ENCODE measurements around the gene HHLA2. TPM values are rescaled to one million over a fixed set of nuclear protein-coding genes. Genes with fewer than 3 reads are reported as not detected.

The HHLA2 gene
- total and polyA plus RNA-seq, 2 experiments from 2014 or later = not detected

GRCh38 chr3:108357042-108357441 lies 60.7 kb downstream of the HHLA2 start:
- Histone ChIP-seq H3K4me1 (ENCODE audit: insufficient read depth) (no peaks in the 10 kb centered on the region), H3K4me3 (no peak overlapping the region), H3K27ac (ENCODE audit: low read depth) (no peak overlapping the region), H2AFZ (no peak overlapping the region), H3K79me2 (replicated peaks; ENCODE audit: insufficient read depth) (no peaks in the 10 kb centered on the region), H3K4me2 (no peak overlapping the region), H3F3A (replicated peaks; ENCODE audit: low read depth) (no peaks in the 10 kb centered on the region), H3K27me3 (ENCODE audit: insufficient read depth) (no peaks in the 10 kb centered on the region), H4K20me1 (replicated peaks; ENCODE audit: insufficient read depth) (no peaks in the 10 kb centered on the region), H3K36me3 (ENCODE audit: insufficient read depth) (no peaks in the 10 kb centered on the region), H3K9me2 (ENCODE audit: insufficient read depth) (0 out of 2 replicates have a peak, but pooled peaks cover 10% of the 10 kb centered on the region)
- Mint-ChIP-seq H3K27me3 (ENCODE audit: insufficient read depth, low read depth, poor library complexity) (no peaks in the 10 kb centered on the region), H3K27ac (no peak overlapping the region), H3K36me3 (ENCODE audit: low read depth) (no peaks in the 10 kb centered on the region), H3K4me3 (no peak overlapping the region), H3K9me3 (no peaks in the 10 kb centered on the region; the same call in 2 of the 3 replicates), H3K4me1 (no peaks in the 10 kb centered on the region)
- TF ChIP-seq EZH2phosphoT487 (IDR thresholded peaks at IDR 0.05; ENCODE audit: unreplicated experiment) (no peak), CREB1 (CRISPR knock-in tag; IDR thresholded peaks at IDR 0.05; ENCODE audit: low read depth) (no peak)
- ATAC-seq (no peak), DNase-seq (ENCODE audit: low spot score) (no peak)

- H2AFZ ChIP-seq = no peak overlapping the region
- Mint-ChIP-seq H3K36me3 (ENCODE audit: low read depth) (no peaks in the 10 kb centered on the region), H3K9me3 (no peaks in the 10 kb centered on the region; the same call in 2 of the 3 replicates)
- TF ChIP-seq CREB1 (CRISPR knock-in tag; IDR thresholded peaks at IDR 0.05; ENCODE audit: low read depth) (no peak), EZH2 (IDR thresholded peaks at IDR 0.05; ENCODE audit: low read depth, unreplicated experiment) (no peak), ETS1 (IDR thresholded peaks at IDR 0.05) (no peak), EZH2phosphoT487 (IDR thresholded peaks at IDR 0.05; ENCODE audit: unreplicated experiment) (no peak), ZNF462 (CRISPR knock-in tag; IDR thresholded peaks at IDR 0.05) (no peak), JUNB (IDR thresholded peaks at IDR 0.05; ENCODE audit: unreplicated experiment) (no peak), CTCF (conservative IDR thresholded peaks at IDR 0.05; ENCODE audit: low read depth in 2 of 2) (no peak), ZNF114 (CRISPR knock-in tag; IDR thresholded peaks at IDR 0.05) (no peak), NANOG (IDR thresholded peaks at IDR 0.05; ENCODE audit: borderline replicate concordance) (no peak), ZNF331 (CRISPR knock-in tag; IDR thresholded peaks at IDR 0.05; ENCODE audit: low read depth) (no peak)
Measured at GRCh38 chr3:108359011-108359410, 62.7 kb downstream of the HHLA2 start.

More at GRCh38 chr3:108359011-108359410, 62.7 kb downstream of the HHLA2 start:
- H3K9me2 ChIP-seq (ENCODE audit: insufficient read depth) = 0 out of 2 replicates have a peak, but pooled peaks cover 10% of the 10 kb centered on the region
- no peaks in the 10 kb centered on the region for H3F3A ChIP-seq (replicated peaks; ENCODE audit: low read depth)
- ATAC-seq (no peak), DNase-seq (ENCODE audit: low spot score) (no peak)
- H3K36me3 ChIP-seq (ENCODE audit: insufficient read depth) = no peaks in the 10 kb centered on the region
- no peak overlapping the region for H3K4me2 ChIP-seq
- H3K27ac Mint-ChIP-seq = no peak overlapping the region
- H3K79me2 ChIP-seq (replicated peaks; ENCODE audit: insufficient read depth) = no peaks in the 10 kb centered on the region
- H3K27ac ChIP-seq (ENCODE audit: low read depth) = no peak overlapping the region
- H3K27me3 ChIP-seq (ENCODE audit: insufficient read depth) = no peaks in the 10 kb centered on the region
- no peaks in the 10 kb centered on the region for H3K4me1 ChIP-seq (ENCODE audit: insufficient read depth)
- H4K20me1 ChIP-seq (replicated peaks; ENCODE audit: insufficient read depth) = no peaks in the 10 kb centered on the region
- H3K27me3 Mint-ChIP-seq (ENCODE audit: insufficient read depth, low read depth, poor library complexity) = no peaks in the 10 kb centered on the region
- H3K4me3 Mint-ChIP-seq = no peak overlapping the region
- H3K4me1 Mint-ChIP-seq = no peaks in the 10 kb centered on the region
- H3K4me3 ChIP-seq = no peak overlapping the region

Data from GM23338 (cell line).